ENCODE results near the gene ARMC3.
A peak's percentile ranks its signal among the peaks of the same experiment; 100 is the strongest.
"Not testable (repeated sequence)": the region's sequence is repeated elsewhere in the genome, so short reads cannot be mapped to it uniquely, and the experiment has no call there.

ARMC3 gene

DNA sequence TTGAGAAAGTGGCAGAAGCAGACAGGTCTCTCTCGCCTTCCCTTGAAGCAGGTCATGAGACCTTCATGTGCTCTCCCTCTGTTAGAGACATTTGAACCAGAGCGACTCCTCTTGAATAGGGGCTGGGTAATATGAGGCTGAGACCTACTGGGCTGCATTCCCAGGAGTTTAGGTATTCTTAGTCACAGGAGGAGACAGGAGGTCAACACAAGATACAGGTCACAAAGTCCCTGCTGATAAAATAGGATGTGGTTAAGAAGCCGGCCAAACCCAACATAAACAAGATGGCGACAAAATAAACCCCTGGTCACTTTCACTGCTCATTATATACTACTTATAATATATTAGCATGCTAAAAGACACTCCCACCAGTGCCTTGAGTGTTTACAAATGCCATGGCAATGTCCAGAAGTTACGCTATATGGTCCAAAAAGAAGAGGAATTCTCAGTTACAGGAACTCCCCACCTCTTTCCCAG, 124.0 kb downstream of the ARMC3 start:
- DNase-seq: no peak

DNA sequence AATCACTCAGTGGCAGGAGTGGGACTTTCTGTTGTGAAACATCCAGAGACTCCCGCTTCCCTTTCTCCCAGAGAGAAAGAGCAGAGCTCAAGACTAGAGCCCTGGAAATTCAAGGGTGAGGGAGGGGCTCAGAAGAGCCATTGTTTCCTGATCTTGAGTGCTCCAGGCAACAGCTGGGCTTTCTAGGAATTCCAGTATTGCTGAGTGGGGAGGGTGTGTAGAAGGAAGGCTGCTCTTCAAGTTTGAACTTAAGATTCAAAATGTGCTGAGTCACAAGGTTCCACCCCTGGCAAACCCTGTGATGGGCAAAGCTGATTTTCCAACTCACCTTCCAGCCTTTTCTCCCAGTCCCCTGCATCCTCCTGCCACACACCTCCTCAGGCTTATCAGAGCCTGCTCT, 125.2 kb downstream of the ARMC3 start:
- no peak for DNase-seq

DNA sequence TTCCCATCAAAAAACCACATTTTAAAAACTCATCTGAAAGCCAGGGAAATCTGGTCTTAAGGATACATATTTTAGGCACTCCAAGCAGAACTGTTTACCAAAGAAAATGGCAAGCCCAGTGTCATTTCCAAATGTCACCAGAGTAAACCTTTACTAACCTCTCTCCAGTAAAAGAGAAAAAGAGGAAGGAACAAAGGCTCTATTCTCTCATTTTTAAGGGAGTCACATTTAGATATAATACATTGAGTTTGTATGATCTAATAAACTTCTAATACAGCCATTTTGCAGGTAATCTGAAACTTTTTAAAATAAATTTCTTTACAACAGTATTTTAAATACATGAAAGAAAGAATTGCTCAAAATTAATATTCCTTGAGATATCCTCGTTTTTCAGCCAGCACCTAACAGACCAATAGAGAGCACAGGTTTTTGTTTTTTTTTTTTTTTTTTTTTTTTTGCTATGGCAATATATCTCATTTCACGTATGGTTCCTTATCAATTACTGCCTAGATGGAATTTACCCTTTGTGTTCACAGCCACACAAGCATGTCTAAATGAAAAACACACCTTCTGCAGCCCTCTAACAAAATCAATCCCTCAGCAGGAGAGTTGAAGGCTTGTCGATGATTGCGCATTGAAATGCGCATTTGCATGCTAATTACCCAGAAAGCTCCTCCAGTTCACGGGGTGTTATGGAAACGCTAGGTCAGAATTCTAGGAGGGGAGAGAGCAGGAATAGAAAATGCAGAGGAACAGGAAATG, 127.8 kb downstream of the ARMC3 start:
- no peak for DNase-seq

DNA sequence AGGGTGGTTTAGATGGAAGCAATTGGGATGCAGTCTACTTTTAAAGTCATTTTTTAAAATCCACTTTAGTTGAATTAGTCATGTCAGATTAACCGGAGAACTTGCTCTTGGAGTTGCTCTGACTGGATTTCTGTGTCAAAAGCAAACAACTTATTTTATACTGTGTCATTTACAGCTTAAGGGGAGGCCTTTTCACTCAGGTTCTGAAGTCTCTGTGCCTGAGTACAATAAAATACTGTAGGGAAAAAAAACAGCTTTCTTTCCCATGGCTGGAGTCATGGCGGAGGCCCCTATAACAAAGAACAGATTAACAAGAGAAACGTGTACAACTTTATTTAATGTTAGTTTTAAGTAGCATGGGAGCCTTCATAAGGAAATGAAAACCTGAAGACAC, 128.3 kb downstream of the ARMC3 start:
- no peak for DNase-seq

DNA sequence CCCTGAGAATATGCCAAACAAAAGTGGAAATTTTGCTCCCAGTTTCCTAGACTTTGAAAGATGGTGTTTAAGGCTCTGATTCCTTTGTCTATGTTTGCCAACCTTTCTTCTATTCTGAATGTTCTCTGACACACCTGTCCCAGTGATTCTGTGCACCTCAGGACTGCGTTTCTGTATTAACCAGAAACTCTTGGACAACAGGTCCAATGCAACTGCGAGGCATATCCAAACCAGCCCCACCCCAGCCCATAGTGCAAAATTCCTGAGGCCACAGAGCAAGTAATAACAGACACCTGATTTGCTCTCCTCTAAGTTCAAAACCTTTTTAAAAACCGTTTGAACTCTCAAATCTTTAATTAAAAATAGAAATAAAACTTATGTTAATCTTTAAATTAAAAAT, 130.5 kb downstream of the ARMC3 start:
- DNase-seq: no peak

DNA sequence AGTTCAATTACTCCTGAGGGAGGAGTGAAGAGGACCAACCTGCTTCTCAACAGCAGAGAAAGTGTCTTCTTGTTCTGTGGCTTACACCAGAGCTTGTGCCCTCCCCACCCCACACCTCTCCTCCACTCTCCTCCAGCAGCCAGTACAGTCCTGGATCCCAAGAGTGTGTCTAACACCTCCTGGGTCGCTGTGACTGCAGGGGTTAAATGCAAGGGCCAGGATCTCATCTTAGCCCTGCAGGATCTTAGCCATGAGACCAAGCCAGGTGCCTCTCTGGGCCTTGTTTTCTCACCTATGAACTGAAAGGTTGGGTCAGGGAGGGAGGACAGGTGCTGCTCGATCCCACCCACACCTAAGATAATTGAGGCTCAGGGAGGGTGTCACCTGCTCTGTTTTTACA, 133.1 kb downstream of the ARMC3 start:
- no peak for DNase-seq

DNA sequence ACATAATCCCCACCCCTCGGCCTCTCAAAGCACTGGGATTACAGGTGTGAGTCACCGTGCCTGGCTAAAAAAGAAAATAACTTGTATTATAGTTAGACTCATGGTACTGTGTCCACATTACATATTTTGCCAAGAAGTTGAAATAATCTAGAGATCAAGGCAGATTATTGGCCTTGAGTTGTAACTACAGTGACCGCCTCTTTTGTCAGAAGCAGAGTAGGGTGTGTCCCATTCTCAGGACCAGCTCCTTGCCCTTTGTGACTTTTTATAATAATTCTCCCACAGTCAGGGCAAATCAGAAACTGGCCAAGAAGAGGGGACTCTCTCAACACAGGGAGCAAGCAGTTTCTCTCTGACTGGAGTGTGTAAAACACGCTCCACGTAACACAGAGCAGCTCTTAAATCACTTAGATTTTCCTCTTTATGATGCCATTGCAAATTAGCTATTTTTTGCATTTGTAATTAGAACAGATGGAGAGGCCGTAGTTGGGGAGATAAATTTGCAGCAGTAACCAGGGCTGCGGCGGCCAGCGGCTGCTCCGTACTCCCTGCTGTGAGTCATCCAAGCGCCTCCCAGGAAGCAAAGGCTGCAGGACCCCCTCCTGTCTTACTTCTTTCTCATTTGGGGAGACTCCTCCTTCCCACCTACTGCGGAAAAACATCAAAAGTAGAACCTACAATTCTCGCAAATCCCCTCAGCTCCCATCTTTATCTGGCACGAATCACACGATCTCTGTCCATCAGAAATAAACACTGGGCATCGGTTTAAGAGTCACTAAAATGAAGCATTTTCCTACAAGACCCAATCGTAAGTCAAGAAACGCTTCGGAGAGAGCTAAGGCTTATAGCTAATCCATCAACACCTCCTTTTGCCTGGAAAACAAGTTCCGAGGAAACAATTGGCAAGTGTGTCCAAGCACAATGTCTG, 135.5 kb downstream of the ARMC3 start:
- no peak for DNase-seq

DNA sequence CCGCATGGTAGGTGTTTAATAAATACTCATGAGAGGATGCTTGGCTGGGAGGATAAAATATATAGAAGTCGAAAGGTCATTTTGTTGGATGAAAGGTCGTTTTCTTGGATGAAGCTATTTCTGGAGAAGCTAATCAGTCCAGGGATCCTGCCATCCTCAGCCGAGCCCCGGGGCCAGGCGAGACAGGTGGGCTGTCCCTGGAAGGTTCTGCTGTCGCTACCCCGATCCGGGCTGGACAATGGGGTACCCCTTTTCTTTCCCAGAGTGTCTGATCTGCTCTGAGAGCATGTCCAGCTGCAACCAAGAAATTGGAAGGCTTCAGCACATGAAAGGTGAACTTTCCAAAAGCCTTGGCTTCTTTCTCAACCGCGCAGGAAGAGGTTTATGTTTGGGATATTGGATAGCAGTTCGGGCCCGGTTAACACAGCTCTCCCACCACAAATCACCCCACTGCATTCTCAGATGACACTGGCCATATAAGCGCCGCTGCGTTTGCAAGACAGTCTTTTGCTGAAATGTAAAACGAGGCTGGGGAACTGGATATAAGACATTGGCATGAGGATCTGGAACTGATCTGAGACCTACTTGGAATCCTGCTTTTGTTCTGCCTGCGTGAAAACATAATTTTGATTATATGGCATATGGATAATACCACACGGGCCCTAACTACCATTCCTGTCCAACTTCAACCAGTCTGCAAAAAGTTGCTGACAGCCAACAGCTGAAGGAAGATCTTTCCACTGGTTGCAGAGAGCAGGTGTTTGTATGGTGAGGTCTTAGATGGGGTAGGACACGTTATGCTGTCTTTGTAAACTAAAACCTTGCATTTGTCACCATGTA, 136.3 kb downstream of the ARMC3 start:
- DNase-seq: no peak

DNA sequence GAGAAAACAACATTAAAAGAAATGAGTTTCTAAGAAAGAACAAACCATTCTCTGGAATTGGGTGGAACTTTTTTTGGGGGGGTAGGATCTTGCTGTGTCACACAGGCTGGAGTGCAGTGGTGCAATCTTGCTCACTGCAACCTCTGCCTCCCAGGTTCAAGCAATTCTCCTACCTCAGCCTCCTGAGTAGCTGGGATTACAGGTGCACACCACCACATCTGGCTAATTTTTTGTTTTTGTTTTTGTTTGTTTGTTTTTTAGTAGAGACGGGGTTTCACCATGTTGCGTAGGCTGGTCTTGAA, 136.9 kb downstream of the ARMC3 start:
- not testable (repeated sequence) for DNase-seq

DNA sequence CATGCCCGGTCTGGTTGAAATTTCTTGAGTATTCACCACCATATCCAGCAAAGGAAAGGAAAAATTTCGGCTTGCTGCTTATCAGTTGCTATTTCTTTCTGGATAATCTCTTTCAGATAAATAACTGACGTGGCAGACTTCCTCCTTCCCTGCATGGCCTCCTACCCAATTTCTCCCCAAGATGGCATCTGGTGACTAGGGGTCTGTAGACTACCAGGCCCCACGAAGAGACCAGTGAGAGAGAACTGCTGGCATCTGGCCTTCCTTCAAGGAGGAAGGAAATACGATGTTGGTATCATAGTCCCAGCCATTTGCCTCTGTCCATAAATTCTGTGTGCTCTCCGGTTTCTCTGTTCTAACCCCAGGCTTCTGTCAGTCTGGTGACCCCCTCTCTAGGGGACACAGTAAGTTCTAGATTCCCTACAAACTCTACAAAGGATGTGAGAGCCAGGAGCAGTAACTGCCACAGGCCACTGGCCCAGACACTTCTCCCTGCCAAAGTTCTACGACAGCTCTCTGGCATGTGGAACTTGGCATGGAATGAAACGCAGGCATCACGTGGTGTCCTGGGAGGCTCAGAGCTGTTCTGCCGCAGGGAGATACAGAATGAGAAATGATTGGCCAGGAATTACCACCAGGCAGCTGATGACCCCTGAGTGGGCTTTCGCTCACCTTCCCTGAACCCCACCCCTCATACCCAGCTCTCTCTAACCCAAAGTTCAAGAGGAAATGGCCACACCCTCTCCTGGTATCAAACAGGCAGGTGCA, 137.5 kb downstream of the ARMC3 start:
- DNase-seq: no peak

DNA sequence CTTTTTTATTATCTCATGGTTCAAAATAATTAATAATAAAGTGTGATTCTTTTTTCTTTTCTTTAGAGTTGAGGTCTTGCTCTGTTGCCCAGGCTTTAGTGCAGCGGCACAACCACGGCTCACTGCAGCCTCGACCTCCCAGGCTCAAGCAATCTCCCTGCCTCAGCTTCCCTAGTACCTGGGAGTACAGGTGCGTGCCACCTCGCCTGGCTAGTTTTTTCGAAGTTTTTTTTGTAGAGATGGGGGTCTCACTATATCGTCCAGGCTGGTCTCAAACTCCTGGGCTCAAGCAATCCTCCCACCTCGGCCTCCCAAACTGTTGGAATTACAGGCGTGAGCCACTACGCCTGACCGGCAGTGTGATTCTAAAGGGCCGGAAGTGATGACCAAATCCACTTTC, 139.5 kb downstream of the ARMC3 start:
- no peak for DNase-seq

DNA sequence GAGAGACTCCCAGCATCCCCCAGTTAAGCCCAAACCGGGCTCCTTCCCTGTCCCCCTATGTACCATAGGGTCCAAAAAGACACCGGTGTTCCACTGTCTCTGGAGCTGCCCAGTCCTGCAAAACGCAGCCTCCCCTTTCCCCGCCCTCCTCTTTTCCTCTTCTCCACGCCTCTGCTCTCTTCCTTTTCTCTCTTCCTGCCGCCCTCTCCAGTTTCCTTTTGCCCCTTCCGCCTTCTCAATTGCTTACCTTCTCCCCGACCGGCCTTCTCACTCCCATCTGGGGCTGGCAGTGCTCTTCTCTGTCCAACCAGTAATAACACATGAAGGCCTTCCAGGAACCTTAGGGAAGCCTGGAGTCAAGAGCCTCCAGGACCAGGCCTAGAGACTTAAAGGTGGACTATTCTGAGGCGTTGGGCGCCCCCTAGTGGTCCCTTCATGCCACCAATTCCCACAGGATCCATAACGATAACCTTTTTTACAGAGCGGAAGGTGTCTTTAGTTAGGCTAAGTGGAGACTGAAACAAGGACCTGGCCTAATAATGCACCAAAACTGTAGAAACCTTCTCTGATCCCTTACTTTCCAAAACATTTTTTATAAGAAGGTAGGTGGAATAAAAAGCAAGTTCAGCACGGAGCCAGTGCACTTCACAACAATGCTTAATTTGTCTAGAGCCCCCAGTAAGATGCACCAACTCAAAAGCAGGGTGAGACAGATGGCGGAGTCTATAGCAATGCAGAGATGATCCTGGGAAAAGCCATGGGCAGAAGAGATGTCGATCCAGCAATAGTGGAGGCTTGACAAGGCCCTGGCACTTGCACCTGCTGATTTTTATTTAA, 140.3 kb downstream of the ARMC3 start:
- DNase-seq: peak; percentile 74 to 75

DNA sequence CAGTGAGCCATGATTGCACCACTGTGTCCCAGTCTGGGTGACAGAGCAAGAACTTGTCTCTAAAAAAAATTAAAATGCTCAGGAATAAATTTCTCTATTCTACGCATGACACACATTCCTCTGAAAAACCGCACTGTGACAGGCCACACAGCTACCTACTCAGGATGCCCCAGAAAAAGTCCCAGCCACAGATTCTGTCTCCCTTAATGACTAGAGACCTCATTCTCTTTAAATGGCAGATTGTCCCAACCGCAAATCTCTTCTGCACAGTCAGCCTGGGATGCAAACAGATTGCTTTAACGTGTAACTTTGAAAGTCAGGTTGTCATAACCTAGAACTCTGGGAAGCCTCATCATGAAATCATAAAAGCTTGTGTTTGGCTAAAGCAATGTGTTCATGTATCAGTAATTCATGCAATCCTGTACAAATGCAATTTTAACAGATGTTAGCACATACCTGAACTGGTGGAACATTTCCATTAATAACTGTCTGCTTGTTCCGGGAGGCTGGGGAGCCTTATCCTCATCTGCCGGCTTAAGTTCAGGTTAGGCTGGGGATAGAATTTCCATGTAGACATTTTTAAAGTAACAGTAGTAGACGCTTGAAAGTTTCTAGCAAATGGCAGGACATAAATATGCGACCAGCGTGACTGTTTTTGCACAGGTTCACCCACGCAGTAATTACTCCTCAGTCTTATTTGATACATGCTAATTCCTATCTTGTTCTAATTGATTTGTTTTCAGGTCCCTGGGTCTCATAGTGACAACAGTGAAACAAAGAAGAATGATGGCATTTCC, 141.4 kb downstream of the ARMC3 start:
- DNase-seq: no peak

DNA sequence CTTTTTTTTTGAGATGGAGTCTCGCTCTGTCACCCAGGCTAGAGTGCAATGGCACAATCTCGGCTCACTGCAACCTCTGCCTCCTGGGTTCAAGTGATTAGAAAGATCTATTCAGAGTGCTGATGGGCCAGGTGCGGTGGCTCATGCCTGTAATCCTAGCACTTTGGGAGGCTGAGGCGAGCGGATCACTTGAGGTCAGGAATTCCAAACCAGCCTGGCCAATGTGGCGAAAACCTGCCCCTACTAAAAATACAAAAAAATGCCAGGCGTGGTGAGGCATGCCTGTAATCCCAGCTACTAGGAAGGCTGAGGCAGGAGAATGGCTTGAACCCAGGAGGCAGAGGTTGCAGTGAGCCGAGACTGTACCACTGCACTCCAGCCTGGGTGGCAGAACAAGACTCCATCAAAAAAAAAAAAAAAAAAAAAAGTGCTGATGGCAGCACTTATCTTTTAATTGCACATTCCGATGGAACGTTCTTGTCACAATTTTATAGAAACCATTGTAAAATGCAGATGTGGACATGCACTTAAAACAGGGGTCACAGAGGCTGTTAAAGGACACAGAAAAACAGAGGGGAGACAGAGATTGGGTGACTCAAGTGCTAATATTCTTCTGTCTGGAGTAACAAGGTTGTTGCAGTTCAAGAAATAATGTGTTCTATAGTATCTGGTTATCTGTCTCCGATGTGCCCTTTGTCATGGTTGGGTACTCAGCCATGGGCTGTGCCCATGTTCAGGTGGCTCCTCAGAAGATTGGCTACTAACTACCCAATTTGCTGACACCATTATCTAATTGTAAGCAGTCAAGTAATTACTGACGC, 142.4 kb downstream of the ARMC3 start:
- DNase-seq: not testable (repeated sequence)

DNA sequence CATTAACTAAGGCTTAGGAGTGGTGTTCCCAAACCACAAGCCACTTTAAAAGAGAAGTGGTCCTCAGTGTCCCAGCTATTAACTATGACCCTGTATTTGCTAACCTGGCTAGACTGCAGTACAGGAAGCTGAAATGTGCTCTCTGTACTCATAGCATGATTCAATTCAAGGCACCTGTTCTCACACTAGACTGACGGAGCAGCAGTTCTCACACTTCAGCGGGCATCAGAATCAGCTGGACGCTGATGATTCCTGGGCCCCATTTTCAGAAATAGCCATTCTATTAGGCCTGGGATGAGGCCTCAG, 143.0 kb downstream of the ARMC3 start:
- DNase-seq: no peak

DNA sequence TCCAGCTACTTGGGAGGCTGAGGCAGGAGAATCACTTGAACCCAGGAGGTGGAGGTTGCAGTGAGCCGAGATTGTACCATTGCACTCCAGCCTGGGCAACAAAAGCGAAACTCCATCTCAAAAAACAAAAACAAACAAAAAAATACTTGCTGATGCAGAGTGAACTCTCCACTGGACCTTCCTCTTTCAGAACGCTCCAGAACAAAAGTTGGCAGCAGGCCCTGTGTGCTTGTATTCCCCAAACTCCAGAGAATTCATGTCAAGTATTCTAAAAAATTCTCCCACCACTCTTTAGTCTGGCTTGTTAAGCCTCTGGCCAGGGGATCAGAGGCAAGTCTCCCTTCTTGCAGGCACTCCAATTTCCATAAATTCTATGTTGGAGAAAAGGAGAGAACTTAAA, 144.7 kb downstream of the ARMC3 start:
- not testable (repeated sequence) for DNase-seq

DNA sequence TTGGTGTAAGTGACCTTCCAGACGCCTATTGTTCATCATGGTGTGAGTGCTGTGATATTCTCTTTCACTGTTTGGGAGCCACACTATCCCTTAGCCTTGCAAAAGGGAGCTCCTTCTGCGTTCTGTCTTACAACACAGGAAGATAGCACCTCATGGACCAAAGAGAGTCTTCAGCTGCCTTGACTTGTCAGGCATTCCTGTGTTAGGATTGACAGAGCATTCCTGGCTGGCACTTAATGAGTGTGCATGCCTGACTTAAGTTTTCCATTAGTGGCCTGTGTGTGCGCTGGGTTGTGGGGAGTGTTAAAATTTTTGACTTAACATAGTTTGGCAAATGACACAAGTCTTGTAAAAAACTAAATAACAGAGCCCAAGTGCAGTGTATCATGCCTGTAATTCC, 145.7 kb downstream of the ARMC3 start:
- no peak for DNase-seq

DNA sequence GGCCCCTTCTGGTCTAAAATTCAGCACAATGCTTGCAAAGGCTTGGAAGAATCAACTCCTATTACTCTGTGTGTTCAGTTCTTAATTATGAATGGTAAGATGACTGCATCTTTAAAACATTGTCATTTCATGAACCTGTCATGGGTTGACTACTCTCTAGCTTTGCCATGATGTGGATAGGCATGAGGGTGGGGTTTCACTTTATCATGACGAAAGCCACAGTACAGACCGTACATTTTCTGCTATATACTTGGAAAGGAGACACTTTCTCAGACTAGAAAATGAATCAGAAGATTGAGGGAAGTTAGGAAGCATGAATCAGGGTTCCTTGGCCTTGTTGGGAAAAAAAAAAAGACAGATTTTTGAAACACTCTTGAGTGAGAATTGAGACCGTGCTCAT, 147.8 kb downstream of the ARMC3 start:
- DNase-seq: no peak

DNA sequence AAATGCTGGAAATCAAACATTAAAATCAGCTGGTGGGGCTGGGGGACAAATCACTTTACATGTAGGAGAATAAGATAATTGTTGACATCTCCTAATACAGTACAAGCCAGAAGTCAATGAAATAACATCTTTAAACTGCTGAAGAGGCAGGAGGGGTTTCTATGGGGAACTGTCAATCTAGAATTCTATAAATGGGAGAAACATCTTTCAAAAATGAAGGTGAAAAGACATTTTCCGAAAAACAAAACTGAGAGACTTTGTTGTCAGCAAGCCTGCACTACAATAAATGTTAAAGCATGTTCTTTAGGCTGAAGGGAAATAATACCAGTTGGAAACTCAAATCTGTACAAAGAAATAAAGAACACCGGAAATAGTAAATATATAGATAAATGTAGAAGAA, 150.3 kb downstream of the ARMC3 start:
- no peak for DNase-seq

DNA sequence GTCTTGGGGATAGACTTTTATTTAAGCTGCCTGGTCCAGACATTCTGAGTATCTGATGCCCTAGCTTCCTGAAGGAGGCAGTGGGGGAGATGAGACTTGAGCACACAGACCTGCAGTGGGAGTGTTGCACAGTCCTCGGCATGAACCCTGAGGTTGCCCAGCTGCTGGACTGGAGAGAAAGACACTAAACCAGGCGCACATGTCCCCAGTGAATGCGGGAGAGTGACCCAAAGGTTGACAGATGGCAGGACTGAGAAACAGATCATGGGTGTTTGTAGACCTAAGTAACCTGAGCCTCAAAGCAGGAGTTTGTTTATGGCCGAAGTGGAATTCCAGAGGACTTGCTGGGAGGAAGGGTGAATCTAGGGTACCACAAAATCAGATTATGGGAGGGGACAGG, 151.8 kb downstream of the ARMC3 start:
- no peak for DNase-seq
